ENCODE measurements around the gene PDE8B.
"Not testable (repeated sequence)": the region's sequence is repeated elsewhere in the genome, so short reads cannot be mapped to it uniquely, and the experiment has no call there.

Gene PDE8B

GRCh38 chr5:77366717-77367500, 156.4 kb downstream of the PDE8B start:
- DNase-seq = no peak

GRCh38 chr5:77367741-77368140, 157.3 kb downstream of the PDE8B start:
- no peak for DNase-seq

- no peak for DNase-seq
Observed at GRCh38 chr5:77368367-77368766, 157.9 kb downstream of the PDE8B start.

GRCh38 chr5:77369566-77369965, 159.1 kb downstream of the PDE8B start:
- DNase-seq = no peak

GRCh38 chr5:77374686-77375085, 164.2 kb downstream of the PDE8B start:
- DNase-seq = no peak

- no peak for DNase-seq
Observed at GRCh38 chr5:77376609-77377300, 166.3 kb downstream of the PDE8B start.

- peak; percentile 29 to 47 for DNase-seq
Observed at GRCh38 chr5:77379558-77380061, 169.1 kb downstream of the PDE8B start.

GRCh38 chr5:77380636-77381035, 170.2 kb downstream of the PDE8B start:
- DNase-seq = no peak

GRCh38 chr5:77383336-77383735, 172.9 kb downstream of the PDE8B start:
- not testable (repeated sequence) for DNase-seq

- not testable (repeated sequence) for DNase-seq
Observed at GRCh38 chr5:77386340-77386739, 175.9 kb downstream of the PDE8B start.

- no peak for DNase-seq
Observed at GRCh38 chr5:77389746-77390145, 179.3 kb downstream of the PDE8B start.

- no peak for DNase-seq
Observed at GRCh38 chr5:77390221-77390620, 179.7 kb downstream of the PDE8B start.

GRCh38 chr5:77390795-77391194, 180.3 kb downstream of the PDE8B start:
- no peak for DNase-seq

- no peak for DNase-seq
Observed at GRCh38 chr5:77391240-77391765, 180.8 kb downstream of the PDE8B start.

GRCh38 chr5:77394064-77394715, 183.7 kb downstream of the PDE8B start:
- DNase-seq = no peak

GRCh38 chr5:77396017-77396416, 185.5 kb downstream of the PDE8B start:
- DNase-seq = no peak

- no peak for DNase-seq
Observed at GRCh38 chr5:77397686-77398292, 187.3 kb downstream of the PDE8B start.

GRCh38 chr5:77398458-77398857, 188.0 kb downstream of the PDE8B start:
- no peak for DNase-seq

GRCh38 chr5:77398896-77399295, 188.4 kb downstream of the PDE8B start:
- no peak for DNase-seq

GRCh38 chr5:77400645-77401044, 190.2 kb downstream of the PDE8B start:
- DNase-seq = no peak

- DNase-seq = no peak
Observed at GRCh38 chr5:77402796-77403195, 192.3 kb downstream of the PDE8B start.

GRCh38 chr5:77407152-77407551, 196.7 kb downstream of the PDE8B start:
- no peak for DNase-seq
